OCI-LY1 (cell line): ENCODE measurements around the gene EMC10.

Source experiments
- EZH2 ChIP-seq: fragments of 200-600 bp; sonication (generic), shearing (Covaris generic); IDR thresholded peaks from 2 replicates; pipeline ENCODE4 v1.8.0; 2017; ENCODE audit warnings: borderline replicate concordance, mixed run types, mild to moderate bottlenecking, antibody characterized with exemption, low read length, moderate library complexity, mixed read lengths
- TF ChIP-seq, protein P1 (sequence below): fragments of 200-600 bp; sonication (generic), shearing (Covaris generic); IDR thresholded peaks from 2 replicates; pipeline ENCODE4 v1.5.1; 2017; ENCODE audit warnings: mild to moderate bottlenecking, antibody characterized with exemption, low read length, moderate library complexity, mixed read lengths

DNA sequence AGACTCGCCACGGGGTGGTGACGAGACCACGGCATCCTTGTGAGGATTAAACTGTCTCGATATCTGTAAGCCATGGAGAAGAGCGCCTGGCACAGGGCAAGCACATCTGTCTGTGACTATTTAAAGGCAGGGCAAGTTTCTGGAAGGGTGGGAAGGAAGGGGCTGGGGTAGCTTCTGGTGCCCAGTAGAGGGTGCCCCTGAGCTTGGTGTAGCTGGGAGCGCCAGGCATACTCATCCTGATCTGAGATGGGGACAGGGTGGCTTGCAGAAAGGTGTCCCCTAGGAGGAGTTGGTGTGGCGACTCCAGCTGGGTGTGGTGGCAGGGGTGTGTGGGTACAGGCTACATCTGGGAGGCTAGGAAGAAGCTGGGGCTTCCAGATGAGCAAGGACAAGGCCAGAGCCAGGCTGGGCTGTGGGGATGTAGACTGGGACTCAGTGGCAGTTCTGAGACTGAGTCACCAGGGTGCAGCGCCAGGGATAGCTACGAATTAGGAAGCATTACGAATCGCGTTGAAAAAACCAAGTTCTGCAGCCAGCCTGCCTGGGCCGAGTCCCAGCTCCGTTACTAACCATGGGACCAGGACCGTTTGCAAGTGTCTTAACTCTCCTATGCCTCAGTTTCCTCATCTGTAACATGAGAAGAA, 60.5 kb downstream of the EMC10 start:
- TF ChIP-seq EZH2 = no peak
- TF ChIP-seq, protein P1, sequence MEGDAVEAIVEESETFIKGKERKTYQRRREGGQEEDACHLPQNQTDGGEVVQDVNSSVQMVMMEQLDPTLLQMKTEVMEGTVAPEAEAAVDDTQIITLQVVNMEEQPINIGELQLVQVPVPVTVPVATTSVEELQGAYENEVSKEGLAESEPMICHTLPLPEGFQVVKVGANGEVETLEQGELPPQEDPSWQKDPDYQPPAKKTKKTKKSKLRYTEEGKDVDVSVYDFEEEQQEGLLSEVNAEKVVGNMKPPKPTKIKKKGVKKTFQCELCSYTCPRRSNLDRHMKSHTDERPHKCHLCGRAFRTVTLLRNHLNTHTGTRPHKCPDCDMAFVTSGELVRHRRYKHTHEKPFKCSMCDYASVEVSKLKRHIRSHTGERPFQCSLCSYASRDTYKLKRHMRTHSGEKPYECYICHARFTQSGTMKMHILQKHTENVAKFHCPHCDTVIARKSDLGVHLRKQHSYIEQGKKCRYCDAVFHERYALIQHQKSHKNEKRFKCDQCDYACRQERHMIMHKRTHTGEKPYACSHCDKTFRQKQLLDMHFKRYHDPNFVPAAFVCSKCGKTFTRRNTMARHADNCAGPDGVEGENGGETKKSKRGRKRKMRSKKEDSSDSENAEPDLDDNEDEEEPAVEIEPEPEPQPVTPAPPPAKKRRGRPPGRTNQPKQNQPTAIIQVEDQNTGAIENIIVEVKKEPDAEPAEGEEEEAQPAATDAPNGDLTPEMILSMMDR = peak; percentile 50
